ENCODE results near the gene MNT. TPM values are rescaled to one million over a fixed set of nuclear protein-coding genes. Genes with fewer than 3 reads are reported as not detected.

MNT gene
- total and polyA plus RNA-seq, 2 of the 8 experiments (the other 6 are each of a cell fraction or from before 2014, with no cell fraction given), result 5.0 to 17.3 TPM

- POLR2A ChIA-PET (ENCODE audit: partially characterized antibody), result interaction anchor here (0.9 to 1.3 kb wide), 2 partner anchors 8 to 76 kb away, joined by 5 to 7 read pairs; partner anchors contain the start of gene METTL16
- H3K4me2 ChIP-seq (ENCODE audit: insufficient read depth in 1 of 2, low read depth in 2 of 2, low read length in 2 of 2), result peak overlapping the region; percentile 61 to 64
- WGBS, 2 experiments (ENCODE audit: extremely low coverage in 1 of 2, insufficient coverage in 1 of 2, insufficient read length in 1 of 2, insufficient replicate concordance in 2 of 2, low coverage in 1 of 2, low lambda C conversion rate in 2 of 2, missing lambda C conversion rate in 1 of 2), result 29% methylated on average over 9 of the region's 9 CpGs; no CpG with 5 or more reads in 1 of the 2 experiments
- TF ChIP-seq BACH1 (IDR thresholded peaks at IDR 0.05; ENCODE audit: low read length) (no peak), CEBPB (IDR thresholded peaks at IDR 0.05; ENCODE audit: low read depth, low read length) (no peak), KDM4A (IDR thresholded peaks at IDR 0.05; ENCODE audit: low read depth, low read length, severe bottlenecking) (no peak), CTBP2 (IDR thresholded peaks at IDR 0.05; ENCODE audit: borderline replicate concordance, insufficient read depth, insufficient read length, low read length) (no peak), NANOG (IDR thresholded peaks at IDR 0.05; ENCODE audit: insufficient read depth, low read depth, low read length, poor library complexity, severe bottlenecking) (no peak), POLR2A (IDR thresholded peaks at IDR 0.05; ENCODE audit: control extremely low read depth in 1 of 2, low read depth in 2 of 2, low read length in 2 of 2) (no peak), RFX5 (IDR thresholded peaks at IDR 0.05; ENCODE audit: borderline replicate concordance, low read depth, low read length) (no peak), YY1 (IDR thresholded peaks at IDR 0.05; ENCODE audit: low read depth, low read length) (peak; percentile 90), SIRT6 (IDR thresholded peaks at IDR 0.05; ENCODE audit: low read length) (no peak), ATF3 (IDR thresholded peaks at IDR 0.05; ENCODE audit: insufficient read depth, low read depth, low read length) (no peak), RBBP5 (IDR thresholded peaks at IDR 0.05; ENCODE audit: borderline replicate concordance, low read depth, low read length) (peak; percentile 42; the same call in 1 of the 2 replicates), ASH2L (IDR thresholded peaks at IDR 0.05; ENCODE audit: low read length) (peak; percentile 84)
Measured at GRCh38 chr17:2435181-2435741, 34.4 kb upstream of the MNT start.

More at GRCh38 chr17:2435181-2435741, 34.4 kb upstream of the MNT start:
- peaks cover 10 to 39% (median 20%) of the 10 kb centered on the region in 4 experiments; a peak in 7 of 8 replicates for H3K36me3 ChIP-seq (ENCODE audit: control insufficient read depth in 2 of 4, insufficient read depth in 4 of 4, low read length in 3 of 4)
- peaks cover 0 to 14% of the 10 kb centered on the region in 2 experiments; a peak in 2 of 4 replicates for H3K79me2 ChIP-seq (ENCODE audit: control insufficient read depth in 1 of 2, insufficient read depth in 2 of 2, low read length in 2 of 2)
- no peaks in the 10 kb centered on the region for H3K23me2 ChIP-seq (ENCODE audit: low read depth, low read length)
- peak overlapping the region; percentile 24 for H4K5ac ChIP-seq (ENCODE audit: insufficient read length, low read depth, low read length)
- H2BK120ac ChIP-seq (replicated peaks; ENCODE audit: low read depth, low read length), result no peak overlapping the region
- no peak overlapping the region for H2BK20ac ChIP-seq (ENCODE audit: low read length)
- H2BK5ac ChIP-seq (ENCODE audit: low read depth, low read length), result peak overlapping the region; percentile 45; the same call in 1 of the 2 replicates
- CTCF ChIA-PET (ENCODE audit: partially characterized antibody), result interaction anchor here (0.8 to 3.4 kb wide), 8 partner anchors 8 to 351 kb away, joined by 3 to 17 read pairs (median 4); no protein-coding TSS in a partner anchor
- peak overlapping the region; percentile 72 for H3K27ac ChIP-seq (ENCODE audit: low read depth, low read length)
- H3K27me3 ChIP-seq (replicated peaks in 1 of 4; ENCODE audit: control insufficient read depth in 3 of 4, extremely low read depth in 1 of 4, insufficient read depth in 3 of 4, low read length in 3 of 4), result no peaks in the 10 kb centered on the region
- H3K9me3 ChIP-seq (ENCODE audit: insufficient read depth in 2 of 2, low read depth in 1 of 2, low read length in 1 of 2), result no peaks in the 10 kb centered on the region
- H2BK12ac ChIP-seq (ENCODE audit: low read depth, low read length), result no peak overlapping the region
- FAIRE-seq, result peak; percentile 88
- H3K4ac ChIP-seq (replicated peaks; ENCODE audit: insufficient read length, low read depth, low read length), result no peak overlapping the region
- no peak overlapping the region for H2AK5ac ChIP-seq (ENCODE audit: low read depth, low read length)
- H3K9ac ChIP-seq (replicated peaks in 1 of 4; ENCODE audit: extremely low read depth in 1 of 4, low read depth in 3 of 4, low read length in 3 of 4), result peak overlapping the region in 2 of 4 experiments; percentile 43 to 48; a peak in 2 of 7 replicates
- H4K91ac ChIP-seq (replicated peaks; ENCODE audit: insufficient read length, low read length), result no peak overlapping the region
- no peak overlapping the region for H3K14ac ChIP-seq (ENCODE audit: insufficient read length)
- peak in 1 of 2 experiments; percentile 79 for DNase-seq (ENCODE audit: low read depth in 1 of 2, low spot score in 2 of 2)
- peaks cover 0 to 1% of the 10 kb centered on the region in 2 experiments for H4K20me1 ChIP-seq (replicated peaks in 1 of 2; ENCODE audit: control insufficient read depth in 1 of 2, insufficient read depth in 2 of 2, low read length in 2 of 2)
- no peak overlapping the region for H2BK15ac ChIP-seq (ENCODE audit: low read length)
- H3K4me1 ChIP-seq (replicated peaks in 1 of 4; ENCODE audit: control insufficient read depth in 3 of 4, insufficient read depth in 4 of 4, low read length in 3 of 4), result peaks cover 6 to 17% (median 13%) of the 10 kb centered on the region in 4 experiments
- no peak overlapping the region for H3K18ac ChIP-seq (ENCODE audit: extremely low read depth, low read length)
- no peak overlapping the region; the same call in 1 of the 2 replicates for H4K8ac ChIP-seq (ENCODE audit: extremely low read depth, insufficient read depth, low read length)
- no peak overlapping the region for H3K56ac ChIP-seq (replicated peaks; ENCODE audit: insufficient read length, low read depth, low read length)
- H3K79me1 ChIP-seq (ENCODE audit: low read depth, low read length), result peaks cover 8% of the 10 kb centered on the region
- H3K23ac ChIP-seq (ENCODE audit: insufficient read length), result no peak overlapping the region
- 0 out of 2 replicates have a peak overlapping the region, but pooled peaks have one; percentile 30 for H2AFZ ChIP-seq (ENCODE audit: low read length)
- peak overlapping the region in 3 of 4 experiments; percentile 18 to 39 (median 34); a peak in 5 of 8 replicates for H3K4me3 ChIP-seq (ENCODE audit: extremely low read depth in 1 of 4, insufficient read depth in 2 of 4, low read depth in 3 of 4, low read length in 4 of 4)
